Ascending aorta (tissue), 2 donors: ENCODE measurements around the gene PRKAG2. TPM values are rescaled to one million over a fixed set of nuclear protein-coding genes. Genes with fewer than 3 reads are reported as not detected.

Experiments
- DNase-seq, 2 donors: peaks; one replicate each; pipeline ENCODE4 v3.0.0-alpha.2; 2019; ENCODE audit warnings: low spot score in 2 of 2
- H3K27ac ChIP-seq, 2 donors: fragments of 200-600 bp; sonication (generic); one replicate each; pipeline ENCODE4 v1.5.1; 2016 to 2017; ENCODE audit warnings: mild to moderate bottlenecking in 1 of 2
- H3K27me3 ChIP-seq: fragments of 200-600 bp; sonication (generic); one replicate; pipeline ENCODE4 v1.5.1; 2017
- H3K36me3 ChIP-seq, 2 donors: fragments of 200-600 bp; sonication (generic); one replicate each; pipeline ENCODE4 v1.5.1; 2016
- H3K4me1 ChIP-seq, 2 donors: fragments of 200-600 bp; sonication (generic); one replicate each; pipeline ENCODE4 v1.5.1; 2016 to 2017; ENCODE audit warnings: mild to moderate bottlenecking in 1 of 2
- H3K4me3 ChIP-seq, 2 donors: fragments of 200-600 bp; sonication (generic); one replicate each; pipeline ENCODE4 v1.5.1; 2016 to 2017; ENCODE audit warnings: mild to moderate bottlenecking in 1 of 2
- H3K9me3 ChIP-seq, 2 donors: fragments of 200-600 bp; sonication (generic); one replicate each; pipeline ENCODE4 v1.5.1; 2016
- intact Hi-C: fragments of 100-400 bp; cut with DNase I; formaldehyde crosslinking; loops from one replicate; pipeline ENCODE4 v1.15.1; 2023
- total RNA-seq: library from RNA; depleted of rRNA; stranded (reverse); fragments of >200 nt; gene quantifications from one replicate; pipeline ENCODE4 v1.1.0, GENCODE V29; 2016
- TF ChIP-seq, protein P1 (sequence below), 3 experiments: fragments of 200-600 bp in 2 of 3; fragments of 450-650 bp in 1 of 3; sonication (generic) in 2 of 3; IDR thresholded peaks; one replicate each; pipeline ENCODE4 v1.5.1; 2016 to 2019; ENCODE audit warnings: antibody characterized with exemption in 3 of 3, mild to moderate bottlenecking in 1 of 3, moderate library complexity in 1 of 3

The PRKAG2 gene
- total RNA-seq, 1 donor from 2014 or later = 26.7 TPM

DNA sequence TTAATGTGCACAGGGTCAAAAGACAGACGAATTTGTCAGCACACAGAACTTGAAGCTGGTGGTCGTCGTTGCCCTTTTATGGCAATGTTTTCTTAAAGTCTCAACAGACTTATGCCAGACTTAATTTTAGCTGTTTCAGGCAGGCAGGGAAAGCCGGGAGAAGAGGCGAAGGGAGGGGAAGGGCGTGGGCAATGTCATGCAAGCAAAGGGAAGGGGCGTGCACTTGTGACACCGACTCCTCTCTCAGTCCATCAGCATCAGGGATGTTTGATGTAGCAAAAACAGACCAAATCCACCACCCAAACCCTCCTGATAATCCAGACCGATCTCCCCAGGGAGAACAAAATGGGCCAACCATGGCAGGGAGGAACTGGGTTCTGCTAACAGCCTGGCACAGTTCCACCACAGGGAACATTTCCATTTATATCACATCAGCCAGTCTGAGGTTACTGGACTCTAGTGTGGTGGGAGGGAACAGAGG, 239.1 kb downstream of the PRKAG2 start:
- peak overlapping the region in 1 of 2 donors; percentile 11 for H3K4me3 ChIP-seq
- no peaks in the 10 kb centered on the region for H3K36me3 ChIP-seq
- H3K27me3 ChIP-seq = no peaks in the 10 kb centered on the region
- DNase-seq = peak in 1 of 2 donors; percentile 80
- H3K4me1 ChIP-seq = peaks cover 10 to 33% of the 10 kb centered on the region in 2 donors
- TF ChIP-seq, protein P1, sequence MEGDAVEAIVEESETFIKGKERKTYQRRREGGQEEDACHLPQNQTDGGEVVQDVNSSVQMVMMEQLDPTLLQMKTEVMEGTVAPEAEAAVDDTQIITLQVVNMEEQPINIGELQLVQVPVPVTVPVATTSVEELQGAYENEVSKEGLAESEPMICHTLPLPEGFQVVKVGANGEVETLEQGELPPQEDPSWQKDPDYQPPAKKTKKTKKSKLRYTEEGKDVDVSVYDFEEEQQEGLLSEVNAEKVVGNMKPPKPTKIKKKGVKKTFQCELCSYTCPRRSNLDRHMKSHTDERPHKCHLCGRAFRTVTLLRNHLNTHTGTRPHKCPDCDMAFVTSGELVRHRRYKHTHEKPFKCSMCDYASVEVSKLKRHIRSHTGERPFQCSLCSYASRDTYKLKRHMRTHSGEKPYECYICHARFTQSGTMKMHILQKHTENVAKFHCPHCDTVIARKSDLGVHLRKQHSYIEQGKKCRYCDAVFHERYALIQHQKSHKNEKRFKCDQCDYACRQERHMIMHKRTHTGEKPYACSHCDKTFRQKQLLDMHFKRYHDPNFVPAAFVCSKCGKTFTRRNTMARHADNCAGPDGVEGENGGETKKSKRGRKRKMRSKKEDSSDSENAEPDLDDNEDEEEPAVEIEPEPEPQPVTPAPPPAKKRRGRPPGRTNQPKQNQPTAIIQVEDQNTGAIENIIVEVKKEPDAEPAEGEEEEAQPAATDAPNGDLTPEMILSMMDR (IDR thresholded peaks at IDR 0.05) = no peak
- no peaks in the 10 kb centered on the region for H3K9me3 ChIP-seq
- peak overlapping the region; percentile 80 for H3K27ac ChIP-seq
- intact Hi-C loops = no loop called here

DNA sequence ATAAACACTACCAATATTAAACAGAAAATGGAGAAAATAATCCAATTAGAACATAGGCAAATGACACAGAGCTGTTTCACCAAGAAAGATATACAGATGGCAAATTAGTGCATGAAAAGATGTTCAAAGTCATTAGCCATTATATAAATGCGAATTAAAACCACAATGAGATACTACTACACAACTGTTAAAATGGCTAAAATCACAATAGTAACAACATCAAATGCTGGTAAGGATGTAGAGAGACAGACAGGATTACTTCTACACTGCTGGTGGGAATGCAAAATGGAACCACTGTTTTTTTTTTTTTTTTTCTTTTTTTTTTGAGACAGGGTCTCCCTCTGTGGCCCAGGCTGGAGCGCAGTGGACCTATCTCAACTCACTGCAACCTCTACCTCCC, 242.3 kb downstream of the PRKAG2 start:
- Histone ChIP-seq H3K36me3 (no peaks in the 10 kb centered on the region), H3K27me3 (no peaks in the 10 kb centered on the region), H3K4me3 (no peak overlapping the region), H3K27ac (peak overlapping the region; percentile 80), H3K4me1 (peaks cover 10 to 32% of the 10 kb centered on the region in 2 donors), H3K9me3 (no peaks in the 10 kb centered on the region)
- no peak for DNase-seq
- TF ChIP-seq, protein P1 (IDR thresholded peaks at IDR 0.05) = no peak
- intact Hi-C loops = loop anchor here (5.0 kb wide), 2 partner anchors 62 to 267 kb away; no protein-coding TSS in a partner anchor

DNA sequence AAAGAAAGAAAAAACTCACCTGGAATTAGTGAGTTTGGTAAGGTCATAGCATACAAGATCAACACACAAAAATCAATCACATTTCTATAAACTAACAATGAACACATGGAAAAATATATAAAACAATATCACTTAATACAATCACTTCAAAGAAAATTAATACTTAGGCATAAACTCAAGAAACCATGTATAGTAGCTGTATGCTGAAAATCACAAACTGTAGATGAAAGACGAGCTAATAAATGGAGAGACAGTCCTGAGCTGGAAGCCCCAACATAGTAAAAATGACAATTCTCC, 243.5 kb downstream of the PRKAG2 start:
- DNase-seq = no peak
- Histone ChIP-seq H3K36me3 (no peaks in the 10 kb centered on the region), H3K27ac (peak overlapping the region; percentile 81 to 94), H3K9me3 (no peaks in the 10 kb centered on the region), H3K4me1 (peaks cover 16 to 32% of the 10 kb centered on the region in 2 donors), H3K4me3 (no peak overlapping the region), H3K27me3 (no peaks in the 10 kb centered on the region)
- intact Hi-C loops = loop anchor here (2.0 to 5.0 kb wide), 3 partner anchors 53 to 266 kb away; no protein-coding TSS in a partner anchor
- TF ChIP-seq, protein P1 (IDR thresholded peaks at IDR 0.05) = no peak

DNA sequence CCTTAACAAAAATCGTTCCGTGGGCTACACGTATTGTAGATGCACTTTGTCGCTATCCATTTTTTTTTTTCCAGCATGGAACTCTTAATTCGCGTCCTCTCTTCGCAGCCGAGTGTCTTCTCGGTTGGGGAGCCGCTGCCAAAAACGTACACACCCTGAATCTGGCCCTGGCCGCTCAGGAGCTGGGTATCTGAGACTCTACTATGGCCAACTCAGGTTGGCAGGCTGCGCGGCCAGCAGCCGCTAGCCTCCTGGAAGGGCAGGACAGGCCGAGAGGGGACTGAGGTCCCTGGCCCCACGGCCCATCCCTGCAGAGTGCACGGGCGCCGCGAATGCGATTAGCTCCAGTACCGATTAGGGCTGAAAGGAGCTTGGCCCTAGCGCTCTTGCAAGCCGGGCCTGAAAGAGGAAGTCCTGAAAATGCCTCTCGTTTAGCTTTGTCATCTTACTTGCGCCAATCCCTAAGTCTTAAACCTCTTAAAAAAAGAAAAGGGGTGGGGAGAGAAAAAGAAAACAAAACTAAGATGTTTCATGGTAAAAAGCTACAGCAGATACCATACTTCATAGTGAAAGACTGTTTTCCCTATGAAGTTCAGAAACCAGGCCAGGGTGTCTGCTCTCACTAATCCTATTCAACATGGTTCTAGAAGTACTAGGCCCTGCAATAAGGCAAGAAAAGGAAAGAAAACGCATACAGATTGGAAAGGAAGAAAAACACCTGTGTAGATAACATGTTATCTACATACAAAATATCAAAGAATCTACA, 244.0 kb downstream of the PRKAG2 start:
- peaks cover 14 to 31% of the 10 kb centered on the region in 2 donors for H3K4me1 ChIP-seq
- intact Hi-C loops = loop anchor here (1.0 to 5.0 kb wide), 4 partner anchors 54 to 266 kb away; no protein-coding TSS in a partner anchor
- H3K27ac ChIP-seq = peak overlapping the region; percentile 81 to 94

DNA sequence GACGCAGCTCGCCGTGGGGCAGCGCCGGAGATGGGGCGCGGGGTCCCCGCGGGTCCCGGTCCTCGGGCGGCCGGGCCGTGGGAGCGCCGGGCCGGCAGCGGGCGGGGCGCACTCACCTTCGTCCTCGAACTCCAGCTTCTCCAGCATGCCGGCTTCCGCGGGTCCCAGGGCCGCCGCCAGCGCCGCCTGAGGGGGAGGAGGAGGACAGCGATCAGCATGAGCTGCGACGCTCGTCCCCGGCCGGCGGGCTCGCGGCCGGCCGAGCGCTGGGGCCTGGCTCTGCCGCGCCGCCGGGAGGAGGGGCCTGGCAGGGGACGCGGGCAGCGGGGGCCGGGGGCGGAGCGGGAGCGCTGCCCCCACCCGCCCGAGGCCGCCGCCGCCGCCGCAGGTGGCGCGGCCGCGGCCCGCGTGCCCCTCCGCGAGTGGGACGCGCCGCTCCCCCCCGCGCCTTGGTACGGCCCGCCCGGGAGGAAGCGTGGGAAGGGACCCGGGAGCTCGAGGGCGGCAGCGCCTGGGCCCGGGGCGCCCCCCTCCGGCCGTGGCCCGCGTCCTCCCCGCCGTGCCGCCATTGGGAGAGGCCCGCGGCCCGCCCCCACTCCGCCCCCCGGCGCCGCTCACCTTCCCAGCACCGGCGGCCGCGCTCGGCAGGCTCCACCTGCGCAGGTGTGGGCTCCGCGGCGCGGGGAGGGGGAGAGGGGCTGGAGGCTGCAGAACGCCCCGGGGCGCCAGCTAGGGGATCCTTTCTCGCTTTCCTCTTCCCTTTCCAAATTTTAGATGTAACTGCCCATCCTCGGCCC, 244.8 kb downstream of the PRKAG2 start:
- Histone ChIP-seq H3K4me3 (peak overlapping the region; percentile 84 to 91), H3K27me3 (no peaks in the 10 kb centered on the region), H3K27ac (peak overlapping the region; percentile 94 to 95), H3K36me3 (peaks cover 0 to 3% of the 10 kb centered on the region in 2 donors), H3K9me3 (no peaks in the 10 kb centered on the region), H3K4me1 (peaks cover 12 to 30% of the 10 kb centered on the region in 2 donors)
- peak; percentile 43 to 90 for DNase-seq
- TF ChIP-seq, protein P1 (IDR thresholded peaks at IDR 0.05) = peak in 2 of 3 experiments; percentile 12 to 53
- intact Hi-C loops = loop anchor here (1.0 to 5.0 kb wide), 4 partner anchors 55 to 265 kb away; no protein-coding TSS in a partner anchor

More for the DNA sequence above, 244.0 kb downstream of the PRKAG2 start:
- Histone ChIP-seq H3K4me3 (peak overlapping the region; percentile 84 to 91), H3K27me3 (no peaks in the 10 kb centered on the region), H3K9me3 (no peaks in the 10 kb centered on the region), H3K36me3 (no peaks in the 10 kb centered on the region)
- peak in 1 of 2 donors; percentile 80 for DNase-seq
- TF ChIP-seq, protein P1 (IDR thresholded peaks at IDR 0.05) = no peak
